GM19395 (cell line): ENCODE measurements around the gene CRY2.
"Not testable (repeated sequence)": the region's sequence is repeated elsewhere in the genome, so short reads cannot be mapped to it uniquely, and the experiment has no call there.

Source experiments
- ATAC-seq: cut with Tn5 transposase; IDR thresholded peaks from one replicate; pipeline ENCODE4 v1.9.1; 2021; ENCODE audit warnings: mild to moderate bottlenecking, moderate library complexity; ENCODE audit not compliant: unreplicated experiment

CRY2 gene

GRCh38 chr11:45811571-45812290, 35.5 kb upstream of the CRY2 start:
- no peak for ATAC-seq

DNA sequence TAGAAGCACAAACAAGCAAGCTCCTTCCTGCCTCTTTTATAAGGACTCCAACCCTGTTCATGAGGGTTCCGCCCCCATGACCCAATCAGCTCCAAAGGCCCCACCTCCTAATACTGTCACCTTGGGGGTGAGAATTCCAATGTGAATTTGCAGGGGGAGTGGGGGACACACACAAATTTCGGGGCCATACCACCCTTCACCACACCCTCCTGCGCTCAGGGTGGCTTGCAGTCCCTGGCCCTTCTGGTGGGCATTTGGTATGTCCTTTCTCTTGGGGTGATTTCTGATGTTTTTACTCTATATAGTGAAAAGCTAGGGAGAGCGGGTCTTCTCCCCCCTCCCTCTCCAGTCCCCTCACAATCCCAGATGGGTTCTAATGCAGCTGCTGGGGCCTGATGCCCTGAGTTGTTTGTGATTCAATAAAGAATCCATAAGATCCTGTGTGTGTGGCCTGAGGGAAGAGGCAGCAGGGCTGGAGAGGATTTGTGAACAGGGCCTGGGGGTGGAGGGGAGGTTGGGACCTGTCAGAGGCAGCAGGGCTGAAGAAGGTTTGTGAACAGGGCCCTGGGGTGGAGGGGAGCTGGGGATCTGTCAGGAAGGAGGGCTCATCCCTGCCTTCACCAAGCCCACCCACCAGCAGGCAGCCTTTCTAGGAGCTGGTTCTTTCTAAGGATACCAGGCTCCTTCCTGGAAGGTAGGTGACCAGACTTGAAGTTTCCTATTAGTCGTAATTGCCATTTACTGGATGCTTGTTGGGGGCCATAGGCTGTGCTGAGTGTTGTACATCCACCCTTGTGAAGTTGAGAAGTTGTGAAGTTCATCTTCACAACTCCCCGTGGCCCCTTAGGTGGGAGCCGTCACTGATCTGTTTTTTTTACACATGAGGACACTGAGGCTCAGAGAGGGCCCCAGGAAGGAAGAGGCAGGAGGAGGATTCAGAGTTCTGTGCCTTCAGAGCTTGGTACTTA, 34.4 kb upstream of the CRY2 start:
- no peak for ATAC-seq

DNA sequence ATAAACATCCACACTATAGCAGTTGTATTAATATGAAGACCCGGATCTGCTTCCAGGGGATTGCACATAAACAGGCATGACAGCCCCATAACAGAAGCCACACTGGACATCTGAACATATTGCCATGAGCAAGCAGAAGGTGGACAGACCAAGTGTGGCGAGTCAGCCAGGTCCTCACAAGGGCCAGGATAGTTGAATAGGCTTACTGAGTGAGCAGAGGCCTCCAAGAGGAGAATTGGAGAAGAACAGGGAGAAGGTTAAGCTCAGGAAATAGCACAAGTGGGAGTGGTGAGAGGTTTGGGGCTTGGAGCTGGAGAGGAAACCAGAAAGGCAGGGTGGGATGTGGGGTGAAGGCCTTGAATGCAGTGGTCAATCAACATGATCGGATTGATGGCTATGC, 31.5 kb upstream of the CRY2 start:
- ATAC-seq = no peak

GRCh38 chr11:45816614-45817013, 30.7 kb upstream of the CRY2 start:
- ATAC-seq = no peak

GRCh38 chr11:45817191-45817590, 30.1 kb upstream of the CRY2 start:
- ATAC-seq = peak; percentile 82

DNA sequence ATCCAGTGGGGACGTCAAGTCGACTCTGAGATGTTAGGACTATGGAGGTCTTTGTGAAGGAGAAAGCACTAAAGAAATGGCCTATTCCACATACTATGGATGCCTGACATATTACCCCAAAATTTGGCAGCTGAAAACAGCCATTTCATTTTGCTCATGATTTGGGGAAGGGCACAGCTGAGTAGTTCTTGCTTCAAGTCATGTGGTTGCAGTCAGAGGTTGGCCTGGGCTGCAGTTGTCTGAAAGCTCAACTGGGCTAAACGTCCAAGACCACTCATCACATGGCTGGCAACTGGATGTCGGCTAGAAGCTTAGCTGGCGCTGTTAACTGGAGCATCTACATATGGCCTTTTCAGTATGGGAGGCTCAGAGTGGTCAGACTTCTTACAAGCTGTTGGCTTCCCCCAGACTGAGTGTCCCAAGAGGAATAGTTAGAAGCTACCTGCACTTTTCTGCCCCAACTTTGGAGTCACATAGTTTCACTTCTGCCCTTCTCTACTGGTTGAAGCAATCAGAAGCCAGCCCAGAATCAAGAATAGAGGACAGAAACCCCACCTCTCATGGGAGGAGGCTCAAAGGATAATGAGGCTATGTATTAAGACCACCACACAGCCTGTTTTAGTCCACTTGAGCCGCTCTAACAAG, 28.2 kb upstream of the CRY2 start:
- no peak for ATAC-seq

- ATAC-seq = no peak
Measured at GRCh38 chr11:45820211-45820857, 26.9 kb upstream of the CRY2 start.

DNA sequence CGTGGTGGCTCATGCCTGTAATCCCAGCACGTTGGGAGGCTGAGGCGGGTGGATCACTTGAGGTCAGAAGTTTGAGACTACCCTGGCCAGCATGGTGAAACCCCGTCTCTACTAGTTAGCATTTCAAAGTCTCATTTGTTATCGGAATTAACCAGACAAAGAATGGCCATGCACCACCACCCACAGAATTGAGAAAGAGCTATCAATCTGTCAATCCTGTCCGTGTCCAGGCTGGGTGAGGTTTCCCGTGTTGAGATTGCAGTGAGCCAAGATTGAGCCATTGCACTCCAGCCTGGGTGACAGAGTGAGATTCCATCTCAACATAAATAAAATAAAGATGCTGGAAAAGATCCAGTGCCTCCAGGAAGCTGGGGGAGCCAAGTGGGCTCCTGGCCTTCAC, 20.8 kb upstream of the CRY2 start:
- not testable (repeated sequence) for ATAC-seq

GRCh38 chr11:45827123-45827522, 20.2 kb upstream of the CRY2 start:
- ATAC-seq = no peak

DNA sequence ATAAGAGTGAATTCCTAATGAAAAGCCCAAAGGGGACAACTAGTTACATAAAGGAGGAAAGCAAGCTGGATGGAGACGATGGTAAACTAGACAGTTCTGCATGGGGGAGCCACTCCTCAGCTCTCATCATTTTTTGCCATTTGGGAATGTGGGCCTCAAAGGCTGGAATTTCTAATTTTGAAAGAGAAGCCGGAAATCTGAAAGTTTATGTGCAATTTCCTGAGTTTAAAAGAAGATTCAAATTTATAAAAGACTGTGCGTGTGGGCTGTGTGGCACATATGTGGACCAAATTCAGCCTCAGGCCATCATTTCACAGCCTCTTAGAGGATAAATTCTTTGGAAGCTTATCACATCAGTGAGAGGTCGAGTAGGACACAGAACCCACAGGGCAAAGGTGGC, 18.3 kb upstream of the CRY2 start:
- no peak for ATAC-seq

DNA sequence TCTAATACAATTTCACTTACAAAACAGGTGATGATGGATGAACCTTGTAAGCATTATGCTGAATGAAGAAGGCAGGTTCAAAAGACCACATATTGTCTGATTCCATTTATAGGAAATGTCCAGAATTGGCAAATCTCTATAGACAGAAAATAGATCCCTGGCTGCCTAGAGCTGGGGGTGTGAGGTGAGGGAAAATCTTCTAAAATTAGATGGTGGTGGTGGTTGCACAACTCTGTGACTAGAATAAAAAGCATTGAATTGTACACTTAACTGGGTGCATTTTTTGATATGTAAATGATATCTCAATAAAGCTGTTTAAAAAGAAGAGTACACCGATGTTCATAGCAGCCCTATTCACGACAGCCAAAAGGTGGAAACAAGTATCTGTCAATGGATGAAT, 16.7 kb upstream of the CRY2 start:
- no peak for ATAC-seq

GRCh38 chr11:45832811-45833441, 14.3 kb upstream of the CRY2 start:
- no peak for ATAC-seq

GRCh38 chr11:45833761-45834160, 13.5 kb upstream of the CRY2 start:
- no peak for ATAC-seq

- ATAC-seq = no peak
Measured at GRCh38 chr11:45834298-45834756, 12.9 kb upstream of the CRY2 start.

- ATAC-seq = no peak
Measured at GRCh38 chr11:45839204-45839603, 8.1 kb upstream of the CRY2 start.

DNA sequence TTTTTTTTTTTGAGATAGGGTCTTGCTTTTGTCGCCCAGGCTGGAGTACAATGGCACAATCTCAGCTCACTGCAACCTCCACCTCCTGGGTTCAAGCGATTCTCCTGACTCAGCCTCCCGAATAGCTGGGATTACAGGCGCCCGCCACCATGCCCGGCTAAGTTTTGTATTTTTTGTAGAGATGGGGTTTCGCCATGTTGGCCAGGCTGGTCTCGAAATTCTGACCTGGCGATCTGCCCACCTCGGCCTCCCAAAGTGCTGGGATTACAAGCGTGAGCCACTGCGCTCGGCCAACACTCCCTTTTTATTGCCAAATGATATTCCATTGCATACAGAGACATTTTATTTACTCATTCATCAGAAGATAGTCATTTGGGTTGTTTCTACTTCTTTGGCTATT, 7.0 kb upstream of the CRY2 start:
- ATAC-seq = not testable (repeated sequence)

- ATAC-seq = no peak
Measured at GRCh38 chr11:45843158-45843924, 3.9 kb upstream of the CRY2 start.

DNA sequence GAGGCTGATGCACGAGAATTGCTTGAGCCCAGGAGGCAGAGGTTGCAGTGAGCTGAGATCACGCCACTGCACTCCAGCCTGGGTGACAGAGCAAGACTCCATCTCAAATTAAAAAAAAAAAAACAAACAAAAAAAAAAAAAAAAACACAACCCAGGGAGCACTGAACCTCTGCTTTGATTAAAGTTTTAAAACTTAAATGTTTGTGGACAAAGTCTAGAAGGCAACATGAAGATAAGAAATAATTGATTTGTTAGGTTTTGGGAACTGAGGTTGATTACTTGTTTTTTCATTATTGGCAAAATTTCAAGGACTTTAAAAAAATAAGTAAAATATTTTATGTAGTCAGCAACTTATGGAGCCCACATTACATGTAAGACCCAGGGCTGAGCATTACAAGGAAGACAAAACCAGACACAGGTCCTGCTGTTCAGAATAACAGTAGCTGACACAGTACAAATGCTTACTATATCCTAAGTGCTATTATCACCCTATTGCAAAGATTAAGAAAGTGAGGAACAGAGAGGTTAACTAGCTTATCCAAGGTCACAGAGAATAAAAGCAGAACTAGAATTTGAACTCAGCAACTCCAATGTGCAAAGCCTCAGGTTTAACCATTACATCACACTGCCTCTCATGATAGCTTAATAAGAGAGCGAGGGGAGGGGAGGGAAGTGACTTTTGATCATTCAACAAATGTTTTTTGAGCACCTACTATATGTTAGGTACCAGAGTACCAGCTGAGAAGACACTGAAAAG, 2.3 kb upstream of the CRY2 start:
- no peak for ATAC-seq

DNA sequence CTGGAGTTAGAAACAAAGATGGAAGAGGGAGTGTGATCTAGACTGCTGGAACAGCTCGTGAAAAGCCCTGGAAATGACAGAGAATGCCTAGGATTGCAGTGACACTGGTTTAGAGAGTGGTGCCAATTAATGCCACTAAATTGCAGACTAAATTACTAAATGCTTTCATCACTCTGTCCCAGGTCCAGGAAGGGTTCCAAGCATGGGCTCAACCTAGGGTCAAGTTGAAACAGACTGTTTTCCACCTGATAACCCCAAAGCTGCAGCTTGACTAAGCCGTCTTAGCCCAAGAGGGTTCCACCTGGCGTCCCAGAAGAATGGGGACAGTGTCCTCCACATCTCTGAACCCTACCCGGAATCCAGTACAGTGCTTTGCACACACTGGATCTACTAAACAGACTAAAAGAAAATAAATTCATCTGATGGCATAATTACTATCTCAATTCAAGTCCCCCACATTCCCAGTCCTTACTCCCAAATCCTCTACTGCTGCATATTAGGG, 1.1 kb upstream of the CRY2 start:
- ATAC-seq = no peak
